ENCODE measurements around the gene APEX1. TPM values are rescaled to one million over a fixed set of nuclear protein-coding genes. Genes with fewer than 3 reads are reported as not detected.

The APEX1 gene
- total RNA-seq, 1 experiment from 2014 or later, result 340 TPM

- no peak overlapping the region for H3K4ac ChIP-seq (ENCODE audit: low read depth, low read length)
- no peak overlapping the region for H2BK5ac ChIP-seq (ENCODE audit: insufficient read length, low read length)
- H3K36me3 Mint-ChIP-seq (ENCODE audit: insufficient read depth in 1 of 3, low read depth in 3 of 3), result peaks cover 6 to 34% (median 16%) of the 10 kb centered on the region in 3 experiments; a peak in 6 of 7 replicates
- H2BK120ac ChIP-seq (ENCODE audit: low read depth, low read length, poor library complexity, severe bottlenecking), result no peak overlapping the region
- H3K27me3 ChIP-seq (ENCODE audit: insufficient read depth, low read length), result no peaks in the 10 kb centered on the region
- H3K23ac ChIP-seq (ENCODE audit: insufficient read length, low read depth, low read length), result no peak overlapping the region
- H3K79me2 ChIP-seq (ENCODE audit: insufficient read depth, low read length), result no peaks in the 10 kb centered on the region
- H3K9me3 Mint-ChIP-seq, result no peaks in the 10 kb centered on the region
- H3K9ac ChIP-seq (ENCODE audit: extremely low read depth, insufficient read length, low read length), result no peak overlapping the region
- H3T11ph ChIP-seq (ENCODE audit: low read length), result no peak overlapping the region
- no peaks in the 10 kb centered on the region for H3K79me1 ChIP-seq (ENCODE audit: insufficient read depth, low read depth, low read length, poor library complexity, severe bottlenecking)
- no peak overlapping the region for H3K4me3 Mint-ChIP-seq
- no peak overlapping the region for H4K5ac ChIP-seq (ENCODE audit: insufficient read length, low read depth, low read length)
- no peaks in the 10 kb centered on the region for H3K27me3 Mint-ChIP-seq (ENCODE audit: low read depth)
- no peak overlapping the region for H3K4me2 ChIP-seq (ENCODE audit: insufficient read depth, insufficient read length, low read length)
- no peak overlapping the region for H2AK5ac ChIP-seq (ENCODE audit: insufficient read length, low read length)
- peaks cover 4% of the 10 kb centered on the region for H3K23me2 ChIP-seq (ENCODE audit: insufficient read length, low read depth, low read length, poor library complexity, severe bottlenecking)
- TF ChIP-seq CTCF (conservative IDR thresholded peaks at IDR 0.05), result no peak
- no peak overlapping the region for H3K27ac Mint-ChIP-seq
- H2BK15ac ChIP-seq (ENCODE audit: low read depth, low read length), result no peak overlapping the region
- no CpG with 5 or more reads among the region's 2 CpGs for WGBS (ENCODE audit: extremely low coverage, insufficient read length, low lambda C conversion rate)
- no peak overlapping the region for H2BK20ac ChIP-seq (ENCODE audit: low read depth, low read length, poor library complexity, severe bottlenecking)
- no peak overlapping the region for H3K18ac ChIP-seq (ENCODE audit: insufficient read length, low read depth, low read length)
- no peaks in the 10 kb centered on the region for H4K20me1 ChIP-seq (ENCODE audit: control insufficient read depth, insufficient read depth, insufficient read length)
- H3K4me1 Mint-ChIP-seq, result peaks cover 13 to 14% of the 10 kb centered on the region in 2 experiments
- H4K8ac ChIP-seq (replicated peaks; ENCODE audit: insufficient read length, low read depth, low read length), result no peak overlapping the region
- no peak overlapping the region for H4K91ac ChIP-seq (ENCODE audit: insufficient read length, low read depth, low read length)
- no peak overlapping the region for H2AFZ ChIP-seq (ENCODE audit: low read length)
- no peak overlapping the region for H3K27ac ChIP-seq (ENCODE audit: insufficient read length, low read depth, low read length)
- no peaks in the 10 kb centered on the region for H3K4me1 ChIP-seq (ENCODE audit: insufficient read depth, low read length)
- H3K9me3 ChIP-seq (ENCODE audit: control insufficient read depth, low read depth, low read length), result no peaks in the 10 kb centered on the region
- H2BK12ac ChIP-seq (ENCODE audit: insufficient read length, low read depth, low read length), result no peak overlapping the region
- H3K56ac ChIP-seq (ENCODE audit: insufficient read length, low read depth, low read length), result no peak overlapping the region
- no peak overlapping the region for H3K14ac ChIP-seq (ENCODE audit: insufficient read depth, low read length)
- no peak for DNase-seq
These were observed 45.8 kb upstream of the APEX1 start for GRCh38 chr14:20409226-20409625.

Measured in H9 (cell line).